ENCODE measurements around the gene ANK2. TPM values are rescaled to one million over a fixed set of nuclear protein-coding genes. Genes with fewer than 3 reads are reported as not detected.

The ANK2 gene
- total RNA-seq, 4 donors from 2014 or later: 13.7 to 47.4 (median 30.5) TPM

DNA sequence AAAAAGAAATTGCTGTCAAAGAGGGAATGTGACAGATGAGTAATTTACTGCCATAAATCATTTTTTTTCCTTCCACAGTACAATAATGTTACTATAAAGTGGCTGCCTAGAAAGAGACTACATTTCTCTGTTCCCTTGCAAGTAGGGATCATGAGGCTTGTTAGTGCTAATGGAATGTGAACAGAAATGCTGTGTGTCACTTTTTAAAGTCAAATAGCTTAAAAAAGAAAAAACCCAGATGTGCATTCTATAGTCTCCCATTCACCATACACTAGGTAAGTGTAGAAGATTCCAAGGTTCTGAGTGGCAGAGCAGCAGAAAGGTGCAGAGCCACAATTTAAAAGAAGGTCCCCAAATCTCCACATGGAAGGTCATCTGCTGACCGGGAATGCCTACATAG, 383.7 kb downstream of the ANK2 start:
- TF ChIP-seq CTCF (IDR thresholded peaks at IDR 0.05): no peak
- TF ChIP-seq POLR2AphosphoS5 (IDR thresholded peaks at IDR 0.05): no peak
- no peak for TF ChIP-seq POLR2A (IDR thresholded peaks at IDR 0.05)
- no peak for TF ChIP-seq EP300 (IDR thresholded peaks at IDR 0.05; ENCODE audit: low read depth)
- intact Hi-C loops (cut with DNase I; ENCODE audit: low total_unique reads): no loop called here
- Histone ChIP-seq H3K9me3 (no peaks in the 10 kb centered on the region), H3K4me1 (peaks cover 5 to 25% (median 11%) of the 10 kb centered on the region in 4 donors), H3K27me3 (no peaks in the 10 kb centered on the region), H3K4me3 (no peak overlapping the region), H3K27ac (no peak overlapping the region), H3K36me3 (no peaks in the 10 kb centered on the region)
- 81% methylated on average over 1 of the region's 1 CpG; no CpG with 5 or more reads in 1 of the 2 donors for WGBS, 2 donors (ENCODE audit: low coverage in 1 of 2)
- in situ Hi-C loops (cut with MboI; ENCODE audit: low pct_ligation_motif_present in 1 of 4, low pct_unique_long_range_greater_than_20kb in 1 of 4, low sequenced_read_pairs in 3 of 4): no loop called here
- no peak for DNase-seq

Small RNA genes lying within 50 kb of the gene (small RNA-seq; reads per million reads assigned to genes)
- gene MIR8082: 0 reads per million in 4 donors
- gene RN7SL184P: 0 reads per million in 4 donors
- 0 reads per million in 4 donors for gene RNU1-138P
